ENCODE measurements around the gene SNAPC2.

Gene SNAPC2, protein sequence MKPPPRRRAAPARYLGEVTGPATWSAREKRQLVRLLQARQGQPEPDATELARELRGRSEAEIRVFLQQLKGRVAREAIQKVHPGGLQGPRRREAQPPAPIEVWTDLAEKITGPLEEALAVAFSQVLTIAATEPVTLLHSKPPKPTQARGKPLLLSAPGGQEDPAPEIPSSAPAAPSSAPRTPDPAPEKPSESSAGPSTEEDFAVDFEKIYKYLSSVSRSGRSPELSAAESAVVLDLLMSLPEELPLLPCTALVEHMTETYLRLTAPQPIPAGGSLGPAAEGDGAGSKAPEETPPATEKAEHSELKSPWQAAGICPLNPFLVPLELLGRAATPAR

DNA sequence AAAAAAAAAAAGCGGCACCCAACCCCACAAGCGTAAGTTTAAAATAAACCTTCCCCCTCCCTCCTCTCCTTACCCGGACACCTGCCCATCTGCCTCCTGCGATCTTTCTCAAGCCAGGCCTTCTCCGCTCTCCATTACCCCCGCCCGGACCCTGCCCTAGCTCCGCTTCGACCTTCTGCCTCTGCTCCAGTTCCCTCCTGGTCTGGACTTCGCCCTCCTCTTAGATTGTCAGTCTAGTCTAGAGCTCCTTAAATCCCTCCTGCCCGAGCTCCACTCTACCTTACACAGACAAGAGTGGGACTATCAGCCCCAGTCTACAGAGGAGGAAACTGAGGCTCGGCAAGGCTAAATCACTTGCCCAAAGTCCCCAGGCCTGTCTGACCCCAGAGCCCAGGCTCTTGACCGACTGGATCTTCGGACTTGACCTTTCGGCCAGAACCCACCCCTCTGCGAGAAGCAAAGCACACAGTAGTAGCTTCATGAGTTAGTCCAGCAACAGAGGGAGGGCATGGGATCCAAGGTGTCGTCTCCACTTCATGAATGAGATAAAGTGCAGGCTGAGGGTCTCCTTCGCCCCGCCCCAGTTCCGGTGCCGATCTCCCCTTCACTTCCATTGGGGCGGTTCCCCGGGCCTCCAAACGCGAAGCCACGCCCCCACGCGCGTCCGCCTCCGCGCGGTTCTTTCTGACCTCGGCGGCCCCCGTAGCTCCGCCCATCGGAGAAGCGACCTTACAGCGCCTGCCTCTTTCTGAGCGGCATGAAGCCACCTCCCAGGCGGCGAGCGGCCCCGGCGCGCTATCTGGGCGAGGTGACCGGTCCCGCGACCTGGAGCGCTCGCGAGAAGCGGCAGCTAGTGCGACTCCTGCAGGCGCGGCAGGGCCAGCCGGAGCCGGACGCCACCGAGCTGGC, at the start of gene SNAPC2:
Gene SNAPC2 (plus strand): TSS at position 729 of the 909 bp plus-strand sequence. CDS start 29 bp downstream, at position 758.
- DNase-seq, result peak; percentile 88

DNA sequence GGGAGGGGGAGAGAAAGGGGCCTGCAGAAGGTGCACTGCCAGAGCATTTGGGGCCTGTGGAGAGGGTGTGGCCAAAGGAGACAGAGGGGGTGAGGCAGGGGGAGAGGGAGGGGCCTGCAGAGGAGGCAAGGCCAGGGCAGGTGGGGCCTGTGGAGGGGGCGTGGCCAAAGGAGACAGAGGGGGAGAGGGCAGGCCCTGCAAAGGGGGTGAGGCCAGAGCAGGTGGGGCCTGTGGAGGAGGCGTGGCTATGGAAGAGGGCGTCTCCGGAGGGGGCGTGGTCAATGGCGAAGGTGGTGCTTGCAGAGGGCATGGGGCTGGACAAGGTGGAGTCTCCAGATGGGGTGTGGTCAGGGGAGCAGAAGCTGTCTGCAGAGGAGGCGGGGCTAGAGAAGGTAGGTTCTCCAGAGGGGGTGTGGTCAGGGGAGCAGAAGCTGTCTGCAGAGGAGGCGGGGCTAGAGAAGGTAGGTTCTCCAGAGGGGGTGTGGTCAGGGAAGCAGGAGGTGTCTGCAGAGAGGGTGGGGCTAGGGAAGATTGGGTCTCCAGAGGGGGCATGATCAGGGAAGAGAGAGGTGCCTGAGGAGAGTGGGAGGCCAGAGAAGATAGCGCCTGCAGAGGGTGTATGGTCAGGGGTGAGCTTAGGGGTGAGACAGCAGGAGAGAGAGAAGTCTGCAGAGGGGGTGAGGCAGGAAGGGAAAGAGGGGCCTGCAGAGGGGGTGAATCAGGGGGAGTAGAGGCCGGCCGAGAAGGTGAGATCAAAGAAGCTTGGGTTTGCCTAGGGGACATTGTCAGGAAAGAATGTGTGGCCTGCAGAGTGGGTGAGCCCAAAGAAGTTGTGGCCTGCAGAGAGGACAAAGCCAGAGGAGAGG, 49.3 kb upstream of the SNAPC2 start:
- no peak for DNase-seq

DNA sequence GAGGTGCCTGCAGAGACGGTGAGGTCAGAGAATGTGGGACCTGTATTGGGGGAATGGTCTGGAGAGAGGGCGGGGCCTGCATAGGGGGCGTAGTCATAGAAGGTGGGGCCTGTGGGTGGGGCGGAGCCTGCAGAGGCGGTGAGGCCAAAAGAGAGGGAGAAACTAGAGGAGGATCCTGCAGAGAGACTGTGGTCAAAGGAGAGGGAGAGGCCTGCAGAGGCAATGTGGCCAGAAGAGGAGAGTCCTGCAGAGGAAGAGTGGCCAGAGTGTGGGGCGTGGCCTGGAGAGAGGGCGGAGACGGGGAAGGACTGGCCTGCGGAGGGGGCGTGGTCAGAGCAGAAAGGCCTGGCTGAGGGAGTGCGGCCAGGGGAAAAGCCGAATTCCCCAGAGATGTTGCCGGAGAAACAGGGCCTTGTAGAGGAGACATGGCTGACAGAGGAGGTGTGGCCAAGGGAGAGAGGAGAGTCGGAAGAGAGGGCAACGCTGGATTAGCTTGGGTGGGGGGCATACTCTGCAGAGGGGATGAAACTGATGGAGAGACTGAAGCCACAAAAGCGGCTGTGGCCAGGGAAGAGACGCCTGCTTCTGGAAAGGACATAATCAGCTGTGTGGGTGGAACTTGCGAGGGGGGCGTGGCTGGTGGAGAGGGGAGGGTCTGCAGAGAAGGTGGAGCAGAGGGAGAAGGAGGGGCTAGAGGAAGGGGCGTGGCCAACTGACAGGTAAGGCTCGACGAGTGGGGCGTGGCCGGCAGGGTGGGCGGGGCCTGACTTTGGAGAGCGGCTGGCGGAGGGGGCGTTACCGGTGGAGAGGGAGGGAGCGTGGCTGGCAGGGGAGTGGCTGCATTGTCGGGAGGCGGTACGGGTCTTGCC, 48.5 kb upstream of the SNAPC2 start:
- peak; percentile 53 for DNase-seq

DNA sequence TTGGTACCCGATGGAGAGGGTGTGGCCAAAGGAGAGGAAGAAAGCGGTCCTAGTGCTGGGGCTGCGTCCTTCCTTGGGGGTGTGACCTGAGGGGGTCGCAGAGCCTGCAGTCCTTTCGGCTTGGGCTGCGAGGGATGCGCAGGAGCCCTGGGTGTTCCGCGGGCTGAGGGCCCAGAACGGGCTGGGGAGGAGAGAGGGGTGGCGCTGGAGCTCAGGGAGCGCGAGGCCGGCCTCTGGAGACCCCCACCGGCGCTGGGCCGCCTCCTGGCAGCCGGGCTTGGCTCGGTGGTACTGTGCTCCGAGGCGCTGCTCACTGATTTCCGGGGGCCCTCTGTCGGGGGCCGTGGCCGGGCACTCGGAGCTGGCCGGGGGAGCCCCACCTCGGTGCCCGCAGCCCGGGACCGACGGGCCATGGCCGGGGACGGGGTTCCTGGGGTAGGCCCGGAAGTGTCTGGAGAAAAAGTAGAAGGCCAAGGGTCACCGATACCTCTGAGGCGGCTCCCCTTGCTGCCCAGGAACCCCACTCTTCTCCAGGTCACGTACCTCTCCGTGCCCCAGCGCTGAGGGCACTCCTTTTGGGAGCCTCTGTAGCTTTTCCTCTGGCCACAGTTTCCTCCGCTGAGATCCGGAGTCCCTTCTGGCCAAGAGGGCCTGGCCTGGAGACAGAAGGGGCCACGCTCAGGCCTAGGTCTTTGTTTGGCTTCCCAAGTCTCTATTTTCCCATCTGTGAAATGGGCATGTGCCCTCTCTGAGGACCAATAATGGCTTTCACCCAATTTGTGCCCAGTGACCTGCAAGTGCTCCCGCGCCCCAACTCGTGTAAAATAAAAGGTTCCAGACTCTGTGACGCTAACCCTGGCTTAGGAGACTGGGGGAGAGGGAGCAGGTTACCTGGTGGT, 47.6 kb upstream of the SNAPC2 start:
- DNase-seq, result no peak

DNA sequence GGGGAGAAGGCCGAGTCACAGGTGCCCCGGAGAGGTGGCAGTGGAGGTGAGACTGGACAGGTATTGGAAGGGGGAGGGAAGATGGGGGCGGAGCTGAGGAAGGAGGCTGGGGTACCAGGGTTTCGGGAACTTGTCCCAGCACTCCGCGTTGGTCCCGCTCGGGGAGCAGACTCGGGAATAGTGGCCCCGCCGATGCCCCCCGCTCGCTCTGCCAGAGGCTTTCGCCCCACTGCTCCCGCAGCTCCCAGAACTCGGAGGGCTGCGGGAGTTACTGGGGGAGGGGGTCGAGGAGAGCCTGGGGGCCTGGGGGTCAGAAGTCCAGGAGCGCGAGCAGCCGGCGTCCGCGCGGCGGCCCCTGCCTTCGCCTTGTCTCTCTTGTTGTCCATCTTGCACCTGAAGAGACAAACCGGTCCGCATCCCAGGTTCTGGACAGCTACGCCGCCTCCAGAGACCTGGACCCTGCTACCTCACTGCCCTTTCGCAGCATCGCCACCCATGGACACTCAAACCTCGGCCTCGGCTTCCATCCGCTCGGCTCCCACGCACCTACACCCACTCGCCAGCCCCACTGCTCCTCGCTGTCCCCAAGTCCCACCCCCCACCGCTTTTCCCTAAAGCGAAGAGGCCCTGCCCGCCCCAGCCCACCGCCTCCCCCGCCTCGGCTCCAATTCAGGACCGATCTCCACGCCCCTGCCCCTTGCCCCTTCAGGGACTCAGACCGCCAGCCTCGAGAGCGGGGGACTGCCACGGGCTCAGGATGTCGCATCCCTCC, 46.6 kb upstream of the SNAPC2 start:
- DNase-seq, result peak; percentile 51

DNA sequence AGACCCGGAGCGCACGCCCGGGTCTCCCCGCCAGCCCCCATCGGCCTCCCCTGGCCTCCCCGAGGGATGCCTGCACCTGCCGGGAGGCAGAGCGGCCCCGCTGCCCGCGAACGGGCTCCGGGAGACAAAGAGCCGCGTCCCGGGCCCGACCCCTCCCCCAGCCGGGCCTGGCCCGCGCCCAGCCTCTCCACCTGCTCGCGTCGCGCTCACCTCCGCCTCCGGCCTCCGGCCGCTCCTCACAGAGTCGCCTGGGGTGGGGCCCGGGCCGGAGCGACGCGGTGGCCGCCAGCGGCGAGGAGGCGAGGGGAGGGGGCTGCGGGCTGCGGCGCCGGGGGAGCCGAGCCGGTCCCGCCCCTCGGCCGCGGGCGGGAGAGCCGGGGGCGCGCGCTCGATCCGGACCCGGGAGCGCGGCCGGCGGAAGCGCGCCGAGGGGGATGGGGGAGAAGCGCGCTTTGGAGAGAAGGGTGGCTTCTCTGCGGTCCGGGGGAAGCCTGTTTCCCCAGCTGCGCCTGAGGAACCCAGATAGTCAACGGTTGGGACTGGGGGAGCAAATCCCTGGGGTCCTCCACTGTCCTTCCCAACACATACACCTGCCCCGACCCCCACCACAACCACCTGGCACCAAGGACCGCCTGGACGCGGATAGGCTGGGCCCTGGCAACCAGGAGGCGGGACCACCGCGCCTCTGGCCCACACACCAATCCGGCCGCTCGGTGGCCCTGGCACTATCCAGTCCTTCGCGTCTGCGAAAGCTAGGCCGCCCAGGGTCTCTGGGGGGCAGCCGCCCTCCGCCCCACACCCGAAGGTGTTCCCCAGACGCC, 45.9 kb upstream of the SNAPC2 start, which contains the start of gene PRR36:
Gene PRR36 (minus strand): TSS at position 315 of the 821 bp plus-strand sequence. CDS start 701 bp downstream, outside the sequence.
- DNase-seq, result peak; percentile 90

DNA sequence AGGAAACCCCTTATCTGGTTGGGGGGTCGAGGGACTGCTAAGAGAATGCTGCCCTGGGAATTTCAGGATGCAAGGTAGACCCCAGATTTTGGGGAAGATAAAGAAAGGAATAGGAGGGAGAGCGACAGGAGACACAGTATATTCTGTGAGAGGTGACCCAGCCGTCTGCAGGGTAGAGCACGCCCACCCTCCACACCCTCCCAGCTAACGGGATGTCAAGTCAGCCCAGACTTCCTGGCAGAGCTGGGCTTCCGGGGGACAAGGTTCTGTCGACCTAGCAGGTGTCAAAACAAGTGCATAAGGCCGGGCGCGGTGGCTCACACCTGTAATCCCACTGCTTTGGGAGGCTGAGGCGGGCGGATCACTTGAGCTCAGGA, 45.3 kb upstream of the SNAPC2 start:
- no peak for DNase-seq

DNA sequence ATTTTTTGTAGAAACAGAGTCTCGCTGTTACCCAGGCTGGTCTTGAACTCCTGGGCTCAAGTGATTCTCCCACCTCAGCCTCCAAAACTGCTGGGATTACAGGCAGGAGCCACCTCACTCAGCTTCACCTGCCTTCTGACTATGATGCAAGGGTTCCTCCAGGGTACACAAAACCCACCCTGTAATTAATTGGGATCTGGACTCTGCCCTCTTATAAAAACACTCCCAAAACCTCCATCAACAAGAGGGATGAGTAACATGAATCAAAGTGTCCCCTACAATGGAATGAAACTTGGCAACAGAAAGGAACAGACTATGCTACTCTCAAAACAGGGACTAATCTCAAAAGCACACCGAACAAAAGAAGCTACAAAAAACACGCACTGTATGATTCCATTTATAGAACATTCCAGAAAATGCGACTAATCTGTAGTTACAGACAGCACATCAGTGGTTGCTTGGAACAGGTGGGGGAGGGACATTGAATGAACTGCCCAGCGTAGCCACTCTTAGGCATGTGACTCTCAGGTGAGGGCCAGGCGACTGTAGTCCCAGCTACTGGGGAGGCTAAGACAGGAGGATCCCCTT, 42.8 kb upstream of the SNAPC2 start:
- DNase-seq, result no peak

DNA sequence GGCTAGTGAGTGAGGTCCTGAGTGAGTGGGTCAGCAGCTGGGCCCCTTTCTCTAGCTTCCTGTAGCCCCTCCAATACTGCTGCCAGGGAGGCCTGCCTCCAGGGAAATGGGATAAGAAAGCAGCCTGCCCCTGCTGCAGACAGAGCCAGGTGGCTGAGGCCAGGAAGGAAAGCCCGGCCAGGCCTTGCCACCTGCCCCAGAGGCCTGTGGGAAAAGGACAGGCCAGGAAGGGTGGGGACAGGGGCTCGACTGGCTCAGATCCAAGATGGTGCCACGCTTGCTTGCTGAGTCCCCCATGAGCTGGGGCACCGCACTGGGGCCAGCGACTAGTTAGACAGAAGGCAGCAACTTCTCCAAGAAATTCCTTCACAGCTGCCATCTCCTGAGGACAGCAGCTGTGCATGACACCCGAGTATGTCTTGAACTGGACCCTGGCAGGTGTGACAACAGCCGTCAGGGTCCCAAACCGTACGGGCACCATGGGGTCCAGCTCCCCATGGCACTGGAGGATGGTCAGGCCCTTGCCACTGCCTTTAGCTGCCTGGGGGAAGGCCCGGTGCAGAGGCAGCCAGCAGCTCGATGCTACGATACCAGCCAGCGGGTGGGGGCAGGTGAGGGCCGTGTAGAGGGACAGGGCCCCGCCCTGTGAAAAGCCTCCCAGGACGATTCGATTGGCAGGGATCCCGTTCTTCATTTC, 40.9 kb upstream of the SNAPC2 start:
- DNase-seq, result no peak

DNA sequence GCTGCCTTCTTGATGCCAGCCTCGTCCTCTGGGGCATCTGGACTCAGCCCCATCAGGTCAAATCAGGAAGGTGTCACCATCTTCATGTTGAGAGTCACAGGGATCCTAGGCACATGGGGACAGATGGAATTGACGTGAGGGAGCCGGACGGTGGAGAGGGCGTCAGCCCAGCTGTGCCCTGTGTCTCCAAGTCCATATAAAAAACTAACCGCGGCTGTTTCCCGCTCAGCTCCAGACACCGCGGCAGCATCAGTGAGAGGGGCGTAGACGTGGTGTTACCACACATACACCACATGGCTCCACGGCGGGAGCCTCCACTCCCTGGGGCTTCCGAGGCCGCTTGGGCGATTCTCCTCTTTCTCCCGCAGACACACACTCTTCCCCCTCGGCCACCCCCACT, 40.3 kb upstream of the SNAPC2 start:
- DNase-seq, result no peak

DNA sequence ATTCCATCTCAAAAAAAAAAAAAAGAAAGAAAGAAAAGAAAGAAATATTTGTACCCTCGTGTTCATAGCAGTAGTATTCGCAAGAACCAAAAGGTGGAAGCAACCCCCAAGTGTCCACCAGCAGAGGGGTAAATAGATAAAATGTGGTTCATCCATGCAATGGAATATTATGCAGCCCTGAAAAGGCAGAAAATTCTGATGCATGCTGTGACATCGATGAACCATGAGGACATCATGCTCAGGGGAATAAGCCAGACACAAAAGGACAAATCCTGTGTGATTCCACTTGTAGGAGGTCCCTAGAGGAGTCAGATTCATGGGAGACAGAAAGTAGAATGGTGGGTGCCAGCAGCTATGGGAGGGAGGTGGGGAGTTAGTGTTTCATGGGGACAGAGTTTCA, 38.2 kb upstream of the SNAPC2 start:
- DNase-seq, result no peak

DNA sequence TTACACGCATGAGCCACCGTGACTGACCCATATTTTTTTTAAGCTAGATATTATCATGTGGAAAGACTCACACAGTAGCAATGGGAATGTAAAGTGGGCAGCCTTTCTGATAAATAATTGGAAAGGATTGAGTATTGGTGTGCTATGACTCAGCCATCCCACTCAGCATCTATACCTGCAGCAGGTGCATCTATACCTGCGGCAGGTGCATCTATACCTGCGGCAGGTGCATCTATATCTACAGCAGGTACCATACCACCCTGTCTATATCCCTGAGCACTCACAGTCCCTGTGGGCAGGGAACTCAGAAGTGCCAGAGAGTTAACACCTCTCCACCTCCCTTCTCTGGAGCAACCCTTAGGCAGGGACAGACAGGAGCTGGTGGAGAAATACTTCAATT, 37.0 kb upstream of the SNAPC2 start:
- DNase-seq, result no peak

DNA sequence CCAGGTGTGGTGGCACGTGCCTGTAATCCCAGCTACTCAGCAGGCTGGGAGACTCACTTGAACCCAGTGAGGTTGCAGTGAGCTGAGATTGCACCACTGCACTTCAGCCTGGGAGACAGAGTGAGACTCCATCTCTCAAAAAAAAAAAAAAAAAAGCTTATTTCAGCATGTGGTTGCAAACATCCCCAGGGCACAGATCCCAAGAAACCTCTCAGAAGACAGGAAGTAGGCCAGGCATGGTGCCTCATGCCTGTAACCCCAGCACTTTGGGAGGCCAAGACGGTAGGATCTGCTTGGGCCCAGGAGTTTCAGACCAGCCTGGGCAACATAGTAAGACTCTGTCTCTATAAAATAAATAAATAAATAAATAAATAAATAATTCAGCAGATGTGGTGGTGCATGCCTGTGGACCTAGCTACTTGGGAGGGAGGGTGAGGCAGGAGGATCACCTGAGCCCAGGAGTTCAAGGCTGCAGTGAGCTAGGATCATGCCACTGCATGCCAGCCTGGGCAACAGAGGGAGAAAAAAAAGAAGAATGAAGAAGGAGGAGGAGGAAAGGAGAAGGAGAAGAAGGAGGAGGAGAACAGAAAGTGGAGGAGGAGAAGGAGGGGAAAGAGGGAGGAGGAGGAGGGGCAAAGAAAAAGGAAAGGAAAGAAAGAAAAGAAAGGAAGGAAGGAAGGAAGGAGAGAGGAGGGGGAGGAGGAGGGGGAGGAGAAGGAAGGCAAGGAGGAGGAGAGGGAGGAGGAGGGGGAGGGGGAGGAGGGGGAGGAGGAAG, 36.2 kb upstream of the SNAPC2 start:
- no peak for DNase-seq

DNA sequence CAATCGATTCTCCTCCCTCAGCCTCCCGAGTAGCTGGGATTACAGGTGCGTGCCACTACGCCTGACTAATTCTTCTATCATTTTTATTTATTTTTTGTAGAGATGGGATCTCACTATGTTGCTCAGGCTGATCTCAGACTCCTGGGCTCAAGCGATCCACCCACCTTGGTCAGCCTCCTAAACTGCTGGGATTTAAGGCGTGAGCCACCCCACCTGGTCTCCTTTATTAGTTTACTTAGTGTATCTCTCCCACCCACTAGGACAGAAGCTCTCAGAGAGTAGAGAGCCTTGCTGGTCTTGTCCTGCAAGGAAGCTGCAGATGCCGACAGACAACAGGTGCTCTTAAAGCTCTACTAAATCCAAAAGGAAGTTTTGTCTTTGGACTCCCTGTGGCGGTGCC, 34.3 kb upstream of the SNAPC2 start:
- DNase-seq, result no peak

DNA sequence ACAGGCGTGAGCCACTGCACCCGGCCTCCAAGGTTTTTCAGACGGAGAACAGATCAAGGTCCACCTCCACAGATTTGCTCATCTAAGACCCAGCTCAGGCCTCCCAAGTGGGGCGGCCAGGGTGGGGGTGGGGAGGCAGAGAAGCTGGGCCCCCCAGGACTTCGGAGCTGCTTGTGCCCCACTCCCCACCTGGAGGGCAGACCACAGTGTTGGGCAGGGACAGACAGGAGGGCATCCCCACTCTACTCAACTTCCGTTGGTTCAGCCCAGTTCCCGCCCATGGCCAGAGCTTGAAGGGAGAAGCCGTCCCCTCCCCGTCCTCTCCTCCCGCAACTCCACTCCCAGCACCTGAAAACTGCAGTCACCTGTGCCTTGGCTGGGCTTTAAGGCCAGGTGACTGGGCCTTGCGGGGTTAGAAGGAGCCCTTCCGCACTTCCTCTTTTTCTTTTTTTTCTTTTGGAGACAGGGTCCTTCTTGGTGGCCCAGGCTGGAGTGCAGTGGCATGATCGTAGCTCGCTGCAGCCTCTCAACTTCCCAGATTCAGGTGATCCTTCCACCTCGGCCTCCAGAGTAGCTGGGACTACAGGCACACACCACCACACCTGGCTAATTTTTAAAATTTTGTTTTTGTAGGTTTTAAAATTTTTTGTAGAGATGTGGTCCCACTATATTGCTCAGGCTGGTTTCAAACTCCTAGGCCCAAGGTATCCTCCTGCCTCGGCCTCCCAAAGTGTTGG, 32.6 kb upstream of the SNAPC2 start:
- DNase-seq, result no peak

DNA sequence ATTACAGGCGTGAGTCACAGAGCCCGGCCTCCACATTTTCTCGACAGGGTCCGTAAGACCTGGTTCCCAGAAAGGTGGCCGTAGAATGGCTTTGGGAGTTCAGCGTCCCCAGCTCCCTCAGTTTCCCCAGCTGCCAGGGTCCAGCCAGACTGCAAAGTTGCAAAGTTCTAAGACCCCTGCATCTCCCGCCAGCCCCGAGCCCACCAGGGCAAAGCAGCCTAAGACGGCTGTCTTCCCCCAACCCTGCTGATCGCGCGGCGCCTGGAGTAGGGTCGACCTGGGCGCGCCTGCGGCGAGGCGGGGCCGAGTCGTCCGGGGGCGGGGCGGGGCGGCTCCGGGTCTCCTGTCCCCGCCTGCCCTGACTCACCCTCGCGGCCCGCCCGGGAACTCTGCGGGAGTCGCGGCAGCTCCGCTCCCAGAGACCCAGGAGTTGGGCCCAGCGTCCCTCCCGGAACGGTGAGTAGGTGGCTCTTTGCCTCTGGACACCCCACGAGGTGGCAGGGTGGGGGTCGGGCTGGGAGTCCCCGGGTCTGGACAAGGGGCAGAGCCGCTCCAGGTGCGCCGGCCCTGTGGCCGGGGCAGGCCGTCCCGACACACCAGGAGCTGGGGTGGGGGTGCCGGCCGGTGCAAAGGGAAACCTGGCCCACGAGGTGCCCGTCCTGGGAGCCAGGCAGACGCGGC, 31.9 kb upstream of the SNAPC2 start, which contains the start of gene LRRC8E:
Gene LRRC8E (plus strand): TSS at position 366 of the 681 bp plus-strand sequence. CDS start 7,094 bp downstream, outside the sequence.
- DNase-seq, result no peak
